T-cell (primary cell): ENCODE results near the gene STT3A. TPM values are rescaled to one million over a fixed set of nuclear protein-coding genes. Genes with fewer than 3 reads are reported as not detected.

Source experiments
- ATAC-seq, 4 experiments: fragments of 200-7000 bp in 3 of 4; fragments of 150-1000 bp in 1 of 4; cut with Tn5 transposase; replicated peaks in 1 of 4; 1 replicate in 3 of 4; 2 replicates in 1 of 4; pipeline ENCODE4 v1.10.0; 2021; ENCODE audit warnings: moderate library complexity in 3 of 4, mild to moderate bottlenecking in 2 of 4, moderate number of reproducible peaks in 1 of 4
- CTCF ChIA-PET, 2 donors: fragments of 300-600 bp; sonication (Branson Sonifier 250); formaldehyde crosslinking; loops; one replicate each; lab custom pipeline; 2022; ENCODE audit warnings: antibody characterized with exemption in 2 of 2; lab: Charles Lee
- POLR2A ChIA-PET, 2 donors: fragments of 300-600 bp; sonication (Branson Sonifier 250); formaldehyde crosslinking; loops; one replicate each; lab custom pipeline; 2022; ENCODE audit warnings: antibody characterized with exemption in 2 of 2; lab: Charles Lee
- DNase-seq, 35 experiments: peaks; one replicate each; pipeline versions ENCODE4 v3.0.0 to v3.0.0-alpha.2; 2013 to 2023
- H3K27ac ChIP-seq: one replicate; pipeline ENCODE4 v1.5.1; 2013; ENCODE audit warnings: low read length
- H3K27me3 ChIP-seq, 2 experiments: replicated peaks in 1 of 2; 1 replicate in 1 of 2; 2 replicates in 1 of 2; pipeline versions ENCODE4 v1.6.1 to v1.7.0; 2013; ENCODE audit warnings: low read length in 1 of 2, mixed read lengths in 1 of 2; ENCODE audit not compliant: control insufficient read depth in 2 of 2, insufficient read depth in 2 of 2; ENCODE audit errors: extremely low read depth in 1 of 2
- H3K36me3 ChIP-seq, 2 donors: 1 replicate in 1 of 2; 2 replicates in 1 of 2; pipeline versions ENCODE4 v1.6.1 to v1.7.0; 2013; ENCODE audit warnings: low read length in 1 of 2; ENCODE audit not compliant: control insufficient read depth in 2 of 2, insufficient read depth in 1 of 2; ENCODE audit errors: extremely low read depth in 1 of 2
- H3K4me1 ChIP-seq, 2 experiments: 1 replicate in 1 of 2; 2 replicates in 1 of 2; pipeline versions ENCODE4 v1.6.1 to v1.7.0; 2013; ENCODE audit warnings: low read length in 2 of 2, mixed read lengths in 1 of 2; ENCODE audit not compliant: insufficient read depth in 2 of 2, control insufficient read depth in 1 of 2; ENCODE audit errors: extremely low read depth in 1 of 2
- H3K4me3 ChIP-seq, 2 donors: 1 replicate in 1 of 2; 2 replicates in 1 of 2; pipeline versions ENCODE4 v1.5.1 to v1.7.0; 2013; ENCODE audit warnings: mild to moderate bottlenecking in 2 of 2, low read length in 1 of 2, moderate library complexity in 1 of 2; ENCODE audit not compliant: control insufficient read depth in 1 of 2; ENCODE audit errors: extremely low read depth in 1 of 2
- H3K9me3 ChIP-seq: 2 replicates; pipeline ENCODE4 v1.7.0; 2013
- H3K27ac Mint-ChIP-seq, 2 donors: one replicate each; pipeline ENCODE4 v1.8.0; 2020 to 2021; ENCODE audit warnings: mild to moderate bottlenecking in 2 of 2, mixed read lengths in 2 of 2
- H3K27me3 Mint-ChIP-seq, 2 donors: one replicate each; pipeline ENCODE4 v1.8.0; 2021 to 2022; ENCODE audit warnings: mixed read lengths in 2 of 2
- H3K36me3 Mint-ChIP-seq: one replicate; pipeline ENCODE4 v1.8.0; 2021; ENCODE audit warnings: mixed read lengths
- H3K4me1 Mint-ChIP-seq, 3 donors: one replicate each; pipeline ENCODE4 v1.8.0; 2020 to 2022; ENCODE audit warnings: mixed read lengths in 3 of 3, mild to moderate bottlenecking in 1 of 3
- H3K4me3 Mint-ChIP-seq, 3 donors: one replicate each; pipeline ENCODE4 v1.8.0; 2020 to 2022; ENCODE audit warnings: mild to moderate bottlenecking in 3 of 3, mixed read lengths in 3 of 3, moderate library complexity in 3 of 3
- H3K9me3 Mint-ChIP-seq, 3 donors: one replicate each; pipeline ENCODE4 v1.8.0; 2020 to 2022; ENCODE audit warnings: mixed read lengths in 3 of 3
- WGBS: methylation state at CpG from one replicate; pipeline ENCODE4 v1.1.5; 2013; ENCODE audit warnings: missing lambda C conversion rate; ENCODE audit not compliant: insufficient coverage; 5-methylcytosine and 5-hydroxymethylcytosine counted together
- total RNA-seq, 35 experiments: library from RNA in 6 of 35; stranded (reverse) in 6 of 35; fragments of 120-200 nt in 1 of 35; gene quantifications; one replicate each; pipeline versions ENCODE4 v1.2.1 to v1.2.4 and lab custom pipeline; 2013 to 2026

Gene STT3A
- total RNA-seq, 5 donors from 2014 or later (not counting 1 experiment from before 2014, with no cell fraction given) = 51.0 to 103 (median 88.5) TPM

GRCh38 chr11:125649465-125650166 lies 57.0 kb downstream of the STT3A start:
- peak in 1 of 35 experiments; percentile 7 for DNase-seq
- peak in 2 of 4 experiments; percentile 31 to 40 for ATAC-seq
- Histone ChIP-seq H3K27me3 (no peaks in the 10 kb centered on the region), H3K4me1 (no peaks in the 10 kb centered on the region), H3K9me3 (no peaks in the 10 kb centered on the region), H3K36me3 (no peaks in the 10 kb centered on the region), H3K4me3 (no peak overlapping the region), H3K27ac (no peak overlapping the region)
- no peaks in the 10 kb centered on the region for H3K36me3 Mint-ChIP-seq
- H3K27me3 Mint-ChIP-seq = no peaks in the 10 kb centered on the region
- H3K9me3 Mint-ChIP-seq = no peaks in the 10 kb centered on the region
- H3K4me1 Mint-ChIP-seq = peaks cover 7 to 9% (median 8%) of the 10 kb centered on the region in 3 donors
- WGBS = 60% methylated on average over 2 of the region's 6 CpGs
- H3K27ac Mint-ChIP-seq = peak overlapping the region in 1 of 2 donors; percentile 37
- CTCF ChIA-PET = interaction anchor here in 1 of 2 donors (0.6 kb wide), 1 partner anchor 867 kb away, joined by 3 read pairs; no protein-coding TSS in a partner anchor
- H3K4me3 Mint-ChIP-seq = no peak overlapping the region
- POLR2A ChIA-PET = no interaction called here

GRCh38 chr11:125662689-125663088 lies 70.0 kb downstream of the STT3A start:
- no peaks in the 10 kb centered on the region for H3K9me3 ChIP-seq
- Mint-ChIP-seq H3K4me3 (no peak overlapping the region), H3K36me3 (peaks cover 7% of the 10 kb centered on the region), H3K27me3 (no peaks in the 10 kb centered on the region), H3K4me1 (no peaks in the 10 kb centered on the region), H3K27ac (no peak overlapping the region), H3K9me3 (peaks cover 0 to 11% (median 11%) of the 10 kb centered on the region in 3 donors)
- CTCF ChIA-PET = no interaction called here
- no peaks in the 10 kb centered on the region for H3K27me3 ChIP-seq
- H3K36me3 ChIP-seq = no peaks in the 10 kb centered on the region
- no CpG with 5 or more reads among the region's 2 CpGs for WGBS
- H3K4me3 ChIP-seq = no peak overlapping the region
- ATAC-seq = no peak
- H3K27ac ChIP-seq = no peak overlapping the region
- no peak for DNase-seq
- no peaks in the 10 kb centered on the region for H3K4me1 ChIP-seq
- POLR2A ChIA-PET = no interaction called here

- ChIA-PET POLR2A (no interaction called here), CTCF (no interaction called here)
- WGBS = no CpG with 5 or more reads among the region's 3 CpGs
- H3K27me3 Mint-ChIP-seq = no peaks in the 10 kb centered on the region
- ATAC-seq (no peak), DNase-seq (no peak)
- Histone ChIP-seq H3K4me1 (no peaks in the 10 kb centered on the region), H3K27me3 (no peaks in the 10 kb centered on the region), H3K27ac (no peak overlapping the region), H3K4me3 (no peak overlapping the region), H3K9me3 (no peaks in the 10 kb centered on the region), H3K36me3 (no peaks in the 10 kb centered on the region)
- H3K9me3 Mint-ChIP-seq = peaks cover 0 to 11% (median 11%) of the 10 kb centered on the region in 3 donors
- no peak overlapping the region for H3K4me3 Mint-ChIP-seq
- H3K4me1 Mint-ChIP-seq = no peaks in the 10 kb centered on the region
- H3K27ac Mint-ChIP-seq = no peak overlapping the region
- peaks cover 7% of the 10 kb centered on the region for H3K36me3 Mint-ChIP-seq
Observed at GRCh38 chr11:125663910-125664309, 71.3 kb downstream of the STT3A start.

GRCh38 chr11:125667151-125667550 lies 74.5 kb downstream of the STT3A start:
- CTCF ChIA-PET = no interaction called here
- Mint-ChIP-seq H3K9me3 (peaks cover 0 to 11% (median 11%) of the 10 kb centered on the region in 3 donors), H3K36me3 (peaks cover 7% of the 10 kb centered on the region), H3K27ac (no peak overlapping the region), H3K4me3 (no peak overlapping the region), H3K27me3 (no peaks in the 10 kb centered on the region), H3K4me1 (no peaks in the 10 kb centered on the region)
- Histone ChIP-seq H3K36me3 (no peaks in the 10 kb centered on the region), H3K27me3 (no peaks in the 10 kb centered on the region), H3K4me1 (no peaks in the 10 kb centered on the region), H3K4me3 (no peak overlapping the region), H3K27ac (no peak overlapping the region), H3K9me3 (no peaks in the 10 kb centered on the region)
- POLR2A ChIA-PET = no interaction called here
- no peak for DNase-seq
- no peak for ATAC-seq
- no CpG with 5 or more reads among the region's 2 CpGs for WGBS

- H3K27me3 ChIP-seq = no peaks in the 10 kb centered on the region
- no peak overlapping the region for H3K4me3 Mint-ChIP-seq
- H3K36me3 Mint-ChIP-seq = peaks cover 7% of the 10 kb centered on the region
- ChIA-PET CTCF (no interaction called here), POLR2A (interaction anchor here in 1 of 2 donors (0.6 kb wide), 1 partner anchor 23 kb away, joined by 3 read pairs; no protein-coding TSS in a partner anchor)
- no peak overlapping the region for H3K27ac ChIP-seq
- no CpG with 5 or more reads among the region's 1 CpG for WGBS
- H3K27ac Mint-ChIP-seq = no peak overlapping the region
- H3K9me3 ChIP-seq = no peaks in the 10 kb centered on the region
- peaks cover 0 to 2% of the 10 kb centered on the region in 2 experiments for H3K4me1 ChIP-seq
- no peak for DNase-seq
- H3K36me3 ChIP-seq = no peaks in the 10 kb centered on the region
- no peaks in the 10 kb centered on the region for H3K27me3 Mint-ChIP-seq
- no peak for ATAC-seq
- H3K4me1 Mint-ChIP-seq = no peaks in the 10 kb centered on the region
- no peak overlapping the region for H3K4me3 ChIP-seq
- H3K9me3 Mint-ChIP-seq = peaks cover 0 to 11% (median 11%) of the 10 kb centered on the region in 3 donors
Observed at GRCh38 chr11:125670172-125670571, 77.5 kb downstream of the STT3A start.

GRCh38 chr11:125671561-125671960 lies 78.9 kb downstream of the STT3A start:
- no peaks in the 10 kb centered on the region for H3K4me1 Mint-ChIP-seq
- ATAC-seq = no peak
- H3K27me3 ChIP-seq = no peaks in the 10 kb centered on the region
- peaks cover 0 to 2% of the 10 kb centered on the region in 2 experiments for H3K4me1 ChIP-seq
- H3K9me3 Mint-ChIP-seq = peaks cover 0 to 7% (median 7%) of the 10 kb centered on the region in 3 donors
- no peaks in the 10 kb centered on the region for H3K27me3 Mint-ChIP-seq
- CTCF ChIA-PET = no interaction called here
- no CpG with 5 or more reads among the region's 2 CpGs for WGBS
- no peak overlapping the region for H3K4me3 ChIP-seq
- POLR2A ChIA-PET = no interaction called here
- no peaks in the 10 kb centered on the region for H3K9me3 ChIP-seq
- H3K4me3 Mint-ChIP-seq = no peak overlapping the region
- H3K36me3 Mint-ChIP-seq = peaks cover 6% of the 10 kb centered on the region
- DNase-seq = no peak
- no peak overlapping the region for H3K27ac Mint-ChIP-seq
- no peaks in the 10 kb centered on the region for H3K36me3 ChIP-seq
- H3K27ac ChIP-seq = no peak overlapping the region
